SKM-1 treated with dmso at 0.1 percent for 144 hours (cell line): Measurements from ENCODE around the gene VDR.
"Not testable (repeated sequence)": the region's sequence is repeated elsewhere in the genome, so short reads cannot be mapped to it uniquely, and the experiment has no call there.

ENCODE experiments used
- DNase-seq: peaks from one replicate; lab custom pipeline; 2025; ENCODE audit not compliant: unreplicated experiment; lab: John Stamatoyannopoulos, UW

VDR gene

DNA sequence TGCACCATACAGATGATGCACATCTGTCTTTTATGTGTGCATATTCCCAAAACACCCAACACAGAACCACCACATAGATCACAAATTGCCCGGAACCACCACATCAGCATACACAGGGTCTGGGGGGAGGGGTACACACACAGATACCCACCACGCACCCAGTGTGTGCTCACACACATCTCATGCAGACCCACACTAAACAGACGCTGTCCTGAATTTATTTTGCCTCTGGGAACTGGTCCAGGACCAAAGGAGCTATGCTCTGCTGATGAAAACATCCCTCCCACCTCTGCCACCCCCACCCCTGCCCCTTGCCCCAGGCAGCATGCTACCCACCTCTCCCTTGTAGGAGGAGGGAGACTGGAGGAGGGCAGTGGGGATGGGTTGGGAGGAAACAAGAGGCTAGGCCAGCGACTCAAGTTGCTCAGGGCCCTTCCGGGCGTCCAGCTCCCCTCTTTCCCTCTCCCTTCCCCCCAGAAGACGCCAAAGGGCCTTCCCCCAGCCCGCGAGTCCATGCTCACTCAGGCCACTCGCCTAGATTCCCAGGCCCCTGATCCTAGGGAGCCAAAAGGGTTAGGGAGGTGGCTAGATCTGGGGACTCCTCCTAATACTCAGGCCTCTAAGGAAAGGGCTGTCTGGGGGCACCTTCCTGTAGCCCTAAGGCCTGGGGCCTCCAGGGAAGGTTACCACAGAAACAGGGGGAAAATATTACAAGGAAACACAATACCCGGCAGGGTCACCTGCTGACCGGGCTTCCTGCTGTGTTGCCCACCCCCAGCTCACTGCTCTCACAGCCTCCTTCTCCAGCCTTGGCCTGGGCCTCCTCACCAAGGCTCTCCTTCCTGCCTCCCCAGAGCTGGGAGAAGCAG, 88.2 kb downstream of the VDR start:
- DNase-seq, result no peak

DNA sequence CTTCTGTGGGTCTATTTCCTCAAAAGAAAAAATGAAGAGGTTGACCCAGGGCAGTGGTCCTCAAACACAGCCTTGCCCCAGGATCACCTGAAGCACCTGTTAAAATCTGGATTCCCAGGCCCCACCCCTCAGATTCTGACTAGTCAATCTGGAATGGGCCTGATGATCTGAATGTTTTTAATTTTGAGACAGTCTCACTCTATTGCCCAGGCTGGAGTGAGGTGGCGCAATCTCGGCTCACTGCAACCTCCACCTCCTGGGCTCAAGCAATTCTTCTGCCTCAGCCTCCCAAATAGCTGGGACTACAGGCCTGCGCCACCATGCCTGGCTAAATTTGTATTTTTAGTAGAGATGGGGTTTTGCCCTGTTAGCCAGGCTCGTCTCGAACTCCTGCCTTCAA, 89.3 kb downstream of the VDR start:
- DNase-seq, result not testable (repeated sequence)

DNA sequence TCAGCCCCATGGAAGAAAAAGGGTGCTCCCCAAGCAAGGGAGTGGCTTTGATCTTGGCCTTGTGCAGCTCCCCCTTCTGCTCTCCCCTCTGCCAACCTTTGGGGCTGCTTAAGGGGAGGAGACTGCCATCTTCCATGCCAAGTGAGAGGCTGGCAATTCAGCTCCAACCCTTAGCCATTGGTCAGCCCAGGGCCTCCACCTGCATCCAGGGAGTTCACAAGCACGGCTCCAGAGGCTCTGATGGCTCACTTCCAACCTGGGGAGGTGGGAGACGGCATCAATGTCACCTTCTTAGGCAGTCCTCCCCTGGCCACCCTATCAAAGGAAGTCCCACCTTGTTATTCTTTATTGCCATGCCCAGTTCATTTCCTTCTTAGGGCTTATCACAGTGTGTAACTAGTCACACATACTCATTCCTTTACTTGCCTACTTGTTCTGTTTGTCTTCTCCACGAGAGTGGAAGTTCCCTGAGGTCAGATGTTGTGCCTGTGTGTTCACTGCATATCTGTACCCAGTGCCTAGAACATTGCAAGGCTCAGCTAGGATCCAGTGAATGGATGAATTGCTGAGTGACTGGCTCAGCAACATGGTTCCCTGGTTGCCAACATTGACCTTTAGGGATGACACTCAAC, 90.1 kb downstream of the VDR start:
- no peak for DNase-seq

DNA sequence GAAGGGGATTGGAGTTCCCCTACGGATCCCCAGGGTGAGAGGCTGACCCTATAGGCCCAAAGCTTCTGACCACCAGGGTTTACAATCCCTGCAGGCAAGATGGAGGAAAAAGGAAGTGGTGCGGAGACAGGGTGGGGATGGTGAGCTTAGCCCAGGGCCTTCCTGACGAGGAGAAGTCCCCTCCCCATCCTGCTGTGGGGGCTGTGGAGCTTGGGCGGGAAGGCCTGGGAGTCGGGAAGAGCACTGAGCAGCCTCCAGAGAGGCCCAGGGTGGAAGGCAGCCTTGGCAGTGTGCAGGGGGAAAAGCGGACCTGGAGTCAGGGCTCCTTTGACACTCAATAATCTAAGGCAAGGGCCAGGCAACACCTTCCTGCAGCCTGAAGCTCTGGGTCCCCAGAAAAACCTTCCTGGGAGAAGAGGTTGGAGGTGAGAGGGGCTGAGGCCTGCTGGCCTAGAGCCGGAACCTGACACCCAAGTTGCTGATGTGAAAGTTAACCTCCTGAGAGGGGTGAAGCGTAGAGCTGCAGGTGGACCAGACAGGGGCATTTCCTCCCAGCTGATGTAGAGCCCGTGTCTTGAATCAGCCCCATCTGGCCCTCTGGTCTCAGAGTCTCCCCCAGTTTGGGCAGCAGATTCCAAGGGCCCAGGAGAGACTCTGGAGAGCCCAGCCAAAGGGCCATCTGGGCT, 91.1 kb downstream of the VDR start:
- no peak for DNase-seq

DNA sequence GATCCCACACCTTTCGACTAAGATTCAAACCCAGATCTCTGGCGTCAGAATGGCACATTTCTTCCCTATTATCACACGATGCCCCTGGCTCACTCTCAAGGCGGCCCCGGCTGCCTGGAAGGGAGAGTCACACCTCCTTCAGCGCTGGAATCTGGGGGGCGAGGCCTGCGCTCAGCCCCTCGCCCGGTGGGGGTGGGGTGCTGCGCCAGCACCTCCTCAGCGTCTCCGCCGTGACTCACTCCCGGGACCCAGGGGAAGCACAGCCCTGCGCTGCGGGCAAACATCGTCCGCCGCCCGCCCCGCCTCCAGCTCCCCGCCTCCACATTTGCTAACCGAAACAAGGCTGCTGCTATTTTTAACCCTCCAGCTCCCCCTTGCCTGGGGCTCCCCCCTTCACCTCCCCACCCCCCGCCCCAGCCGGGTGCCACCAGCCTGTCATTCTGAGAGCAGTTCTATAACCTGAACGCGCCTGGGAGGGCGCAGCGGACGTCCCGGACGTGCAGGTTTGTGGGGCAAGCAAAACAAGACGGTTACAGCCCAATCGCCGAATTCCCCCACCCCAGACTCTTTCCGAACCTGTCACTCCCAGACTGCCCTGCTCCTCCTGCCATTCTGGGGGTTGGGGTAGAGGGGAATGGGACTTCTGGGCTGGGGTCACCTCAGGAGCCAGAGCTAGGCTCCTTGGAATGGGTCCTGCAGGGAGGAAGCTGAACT, 91.8 kb downstream of the VDR start:
- peak; percentile 54 for DNase-seq

DNA sequence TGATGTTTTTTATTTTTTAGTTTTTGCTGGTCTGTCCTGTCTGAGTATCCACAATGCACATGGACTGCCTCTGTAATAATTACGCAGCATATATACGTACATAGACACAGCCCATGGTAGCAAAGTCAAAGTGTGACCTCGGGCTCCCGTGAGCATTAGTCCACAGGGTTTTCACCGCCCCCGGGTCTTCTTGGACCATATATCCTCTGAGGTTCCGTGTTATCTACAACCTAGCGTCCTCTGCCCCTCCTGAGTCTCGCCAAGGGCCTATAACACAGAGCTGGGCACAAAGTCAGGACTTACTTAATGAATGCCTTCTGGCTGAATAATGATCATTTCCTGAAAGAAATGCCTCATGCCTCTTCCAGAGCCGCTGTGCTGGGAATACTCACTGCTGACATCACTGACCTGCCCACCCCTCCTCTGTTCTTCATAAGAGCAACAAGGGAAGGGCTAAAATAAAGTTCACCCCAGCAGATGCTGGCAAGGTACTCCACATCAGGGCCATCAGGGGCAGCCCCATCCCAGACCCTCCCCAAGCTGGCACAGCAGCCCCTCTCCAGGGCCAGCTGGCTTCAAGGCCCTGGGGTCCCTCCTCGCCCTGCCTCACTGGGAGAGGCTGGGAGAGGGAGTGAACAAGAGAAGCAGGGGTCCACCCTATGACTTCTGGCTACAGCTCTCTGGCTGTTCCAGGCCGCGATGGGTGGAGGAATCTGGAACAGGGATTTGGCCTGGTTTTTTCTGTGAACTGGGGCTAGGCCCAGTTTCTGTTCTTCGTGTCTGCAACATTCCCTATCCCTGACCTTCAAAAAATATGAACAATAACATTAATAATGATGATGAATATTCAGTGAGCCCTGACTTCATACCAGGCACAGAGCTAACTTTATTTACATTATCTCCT, 93.0 kb downstream of the VDR start:
- DNase-seq, result no peak

DNA sequence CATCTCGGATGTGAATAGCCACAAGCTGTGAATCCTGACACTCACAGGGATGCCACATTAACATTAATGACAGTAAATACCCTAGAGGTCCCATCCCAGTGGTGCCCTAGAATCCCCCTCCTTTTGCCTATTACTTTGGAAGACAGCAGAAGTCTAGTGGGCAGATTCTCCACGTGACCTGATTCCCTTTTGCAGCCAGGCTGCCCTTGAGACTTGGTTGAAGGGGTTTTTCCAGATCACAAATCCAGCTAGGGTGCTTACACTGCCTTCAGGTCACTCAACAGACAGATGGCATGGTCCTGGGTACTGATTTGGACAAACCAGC, 93.8 kb downstream of the VDR start:
- DNase-seq, result no peak

DNA sequence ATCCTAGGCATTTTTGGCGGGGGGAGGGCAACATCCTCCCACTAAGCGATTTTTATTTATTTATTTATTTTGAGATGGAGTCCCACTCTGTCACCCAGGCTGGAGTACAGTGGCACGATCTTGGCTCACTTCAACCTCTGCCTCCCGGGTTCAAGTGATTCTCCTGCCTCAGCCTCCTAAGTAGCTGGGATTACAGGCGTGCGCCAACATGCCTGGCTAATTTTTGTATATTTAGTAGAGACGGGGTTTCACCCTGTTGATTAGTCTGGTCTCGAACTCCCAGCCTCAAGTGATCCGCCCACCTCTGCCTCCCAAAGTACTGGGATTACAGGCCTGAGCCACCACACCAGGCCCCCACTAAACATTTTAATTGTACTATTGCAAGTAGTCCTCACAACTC, 95.3 kb downstream of the VDR start:
- not testable (repeated sequence) for DNase-seq

DNA sequence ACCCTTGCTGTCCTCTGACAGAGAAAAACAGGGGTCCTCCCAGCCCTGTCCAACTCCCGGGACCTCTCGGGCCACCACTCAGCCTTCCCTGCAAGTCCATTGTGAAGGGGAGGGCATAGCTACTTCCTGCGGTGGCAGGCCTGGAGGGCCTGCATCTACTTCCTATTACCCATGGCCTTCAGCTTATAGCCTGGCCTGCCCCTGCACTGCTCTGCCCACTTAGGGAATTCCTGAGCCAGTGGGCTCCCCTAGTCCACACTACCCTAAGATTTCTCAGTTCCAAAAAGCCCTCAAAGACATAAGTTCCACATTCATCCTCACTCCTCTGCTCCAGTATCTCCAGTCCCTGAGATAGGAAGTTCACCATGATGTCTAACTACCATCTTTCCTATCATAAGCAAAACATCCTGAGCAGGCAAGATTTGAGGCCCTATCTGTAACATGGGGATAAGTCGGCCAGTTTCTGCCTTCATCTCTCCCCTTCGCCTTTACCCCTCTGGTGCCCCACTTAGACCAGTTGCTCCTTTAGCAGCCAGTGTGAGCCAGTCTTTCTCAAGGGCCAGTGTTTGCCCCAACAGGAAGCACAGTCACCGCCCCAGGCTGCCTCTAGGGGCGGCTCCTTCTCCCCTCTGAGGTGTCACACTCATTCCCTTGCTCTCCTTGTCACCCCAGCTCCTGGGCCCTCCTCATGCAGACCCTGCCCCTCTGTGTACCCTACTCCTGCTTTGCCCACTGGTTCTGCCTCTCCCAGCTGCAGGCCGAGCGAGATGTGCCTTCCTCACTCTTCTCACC, 96.0 kb downstream of the VDR start:
- peak; percentile 31 for DNase-seq

DNA sequence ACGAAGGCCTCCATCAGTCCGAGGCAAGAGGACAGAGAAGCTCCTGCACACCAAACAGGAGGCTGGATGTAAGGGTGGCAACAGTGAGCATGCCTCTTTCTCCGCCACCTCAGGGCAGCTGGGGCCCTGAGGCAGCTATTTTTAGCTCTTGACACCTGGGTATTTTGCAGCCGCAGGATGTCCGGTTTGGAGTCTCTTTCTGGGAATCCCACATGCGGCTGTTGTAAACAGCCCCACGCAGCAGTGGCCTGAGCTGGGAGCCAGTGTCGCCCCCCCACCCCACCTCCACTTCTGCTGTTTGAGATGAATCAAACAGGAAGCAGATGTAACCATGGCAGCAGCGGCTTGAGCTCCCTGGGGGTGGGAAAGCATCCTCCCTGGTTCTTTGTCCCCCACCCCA, 96.7 kb downstream of the VDR start:
- DNase-seq, result no peak

DNA sequence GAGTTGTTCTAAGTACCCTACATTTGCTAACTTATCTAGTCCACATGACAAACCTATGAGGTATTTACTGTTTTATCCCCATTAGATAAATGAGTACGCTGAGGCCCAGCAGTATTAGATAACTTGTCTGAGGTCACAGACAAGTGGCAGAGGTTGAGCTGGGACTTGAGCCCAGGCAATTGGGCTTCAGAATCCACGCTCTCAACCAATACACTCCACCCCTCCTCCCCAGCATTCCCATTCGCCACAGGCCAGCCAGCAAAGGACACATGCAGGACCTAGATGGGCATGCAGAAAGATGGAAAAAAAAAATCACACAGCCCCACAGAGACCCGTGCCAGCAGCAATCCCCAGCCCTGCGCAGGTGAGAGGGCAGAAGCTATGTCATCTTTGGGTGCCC, 97.5 kb downstream of the VDR start:
- no peak for DNase-seq

DNA sequence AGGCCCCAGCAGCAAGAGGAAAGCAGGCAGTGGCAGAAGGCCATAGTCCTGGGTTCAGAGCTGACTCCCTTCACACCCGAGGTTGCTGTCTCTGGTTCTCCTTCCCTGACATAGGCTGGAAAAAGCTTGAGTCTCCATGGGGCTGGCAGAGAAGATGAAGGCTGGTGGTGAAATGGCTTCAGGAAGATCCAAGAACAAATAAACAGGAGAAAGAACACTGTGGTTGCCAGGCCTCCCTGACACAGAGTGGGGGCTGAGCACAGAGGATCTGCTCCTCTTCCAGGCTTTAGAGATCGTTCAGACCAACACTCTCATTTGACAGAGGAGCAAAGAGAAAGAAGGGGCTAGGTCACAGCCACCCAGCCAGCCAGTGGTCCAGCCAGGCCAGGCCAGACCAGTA, 99.4 kb downstream of the VDR start:
- no peak for DNase-seq

DNA sequence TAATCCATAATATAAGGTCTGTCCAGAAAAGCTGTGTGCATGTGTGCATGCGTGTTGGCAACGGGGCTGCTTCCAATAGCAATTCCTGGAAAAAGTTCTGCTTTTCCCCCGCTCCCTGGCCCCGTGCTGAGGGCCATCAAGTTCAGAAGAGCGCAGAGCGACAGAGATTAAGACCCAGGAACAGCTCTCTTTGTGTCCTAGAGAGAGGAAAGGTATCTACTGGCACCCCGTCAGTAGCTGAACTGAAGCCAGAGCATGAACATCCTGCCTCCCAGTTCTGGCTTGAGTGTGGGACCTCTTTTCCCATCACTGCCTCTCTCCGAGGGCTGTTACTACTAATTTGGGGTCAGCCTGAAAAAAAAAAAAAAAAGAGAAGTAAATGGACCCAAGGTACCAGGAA, 100.6 kb downstream of the VDR start:
- no peak for DNase-seq

DNA sequence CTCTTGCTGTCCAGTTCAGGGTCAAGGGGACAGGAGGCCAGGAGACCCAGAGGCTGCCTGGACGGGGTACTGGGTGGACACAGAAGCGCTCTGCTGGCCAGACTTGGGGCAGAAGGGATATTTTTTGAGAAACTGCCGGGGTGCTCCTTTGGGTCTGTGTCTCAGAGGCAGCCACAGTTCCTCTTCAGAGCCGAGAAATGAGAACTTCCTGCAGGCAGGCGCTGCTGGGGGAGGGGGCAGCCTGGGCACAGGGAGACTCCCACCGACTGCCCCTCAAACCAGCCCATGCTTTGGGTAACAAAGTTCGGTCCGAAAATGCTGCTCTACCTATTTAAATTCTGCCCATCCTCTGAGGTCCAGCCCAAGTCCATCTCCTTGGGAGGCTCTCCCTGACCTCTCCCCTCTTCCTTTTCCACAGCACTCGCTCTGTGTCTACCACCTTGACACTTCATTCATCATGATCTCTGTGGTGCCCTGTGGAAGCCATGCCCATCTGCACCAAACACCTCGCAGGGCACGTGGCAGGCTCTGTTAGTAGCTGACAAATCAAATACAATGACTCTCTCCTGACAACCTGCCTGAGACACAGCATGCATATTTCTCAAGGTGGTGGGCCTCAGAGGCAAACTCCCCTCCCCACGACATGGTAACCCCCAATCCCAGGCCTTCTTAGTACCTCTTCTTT, 101.5 kb downstream of the VDR start:
- peak; percentile 5 for DNase-seq

DNA sequence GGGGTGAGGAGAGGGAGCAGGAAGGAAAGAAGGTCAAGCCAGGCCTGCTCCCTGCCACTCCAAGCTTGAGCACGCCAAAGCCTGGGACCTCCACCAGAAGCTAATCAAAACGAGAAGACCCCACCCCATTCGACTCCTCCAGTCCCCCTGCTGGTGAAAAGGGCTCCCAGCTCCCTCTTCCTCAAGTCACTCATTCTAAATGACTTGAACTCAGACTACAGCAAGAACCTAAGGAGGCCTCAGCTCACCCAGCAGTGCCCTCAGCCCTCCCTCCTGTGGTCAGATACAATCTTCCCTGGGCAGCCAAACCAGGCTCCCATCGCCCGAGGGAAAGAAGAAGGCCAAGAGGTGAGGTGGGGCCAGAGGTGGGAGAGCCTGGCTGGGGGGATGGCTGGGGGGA, 102.5 kb downstream of the VDR start:
- no peak for DNase-seq

DNA sequence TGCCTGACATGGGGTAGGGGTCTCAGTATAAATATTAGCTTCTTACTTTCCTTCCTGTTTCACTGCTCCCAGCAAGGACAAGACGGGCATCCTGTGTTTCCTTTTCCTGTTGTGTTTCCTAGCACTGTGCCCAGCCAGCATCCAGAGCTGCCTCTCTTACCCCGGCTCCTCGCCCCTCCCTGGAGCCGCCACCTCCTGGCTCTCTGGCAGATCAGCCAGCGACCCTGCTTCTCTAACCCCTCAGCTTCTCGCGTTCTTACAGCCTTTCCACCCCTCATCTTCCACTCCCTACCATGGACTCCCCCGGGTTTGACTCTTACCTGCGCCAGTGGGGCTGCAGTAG, 102.9 kb downstream of the VDR start:
- DNase-seq, result no peak

DNA sequence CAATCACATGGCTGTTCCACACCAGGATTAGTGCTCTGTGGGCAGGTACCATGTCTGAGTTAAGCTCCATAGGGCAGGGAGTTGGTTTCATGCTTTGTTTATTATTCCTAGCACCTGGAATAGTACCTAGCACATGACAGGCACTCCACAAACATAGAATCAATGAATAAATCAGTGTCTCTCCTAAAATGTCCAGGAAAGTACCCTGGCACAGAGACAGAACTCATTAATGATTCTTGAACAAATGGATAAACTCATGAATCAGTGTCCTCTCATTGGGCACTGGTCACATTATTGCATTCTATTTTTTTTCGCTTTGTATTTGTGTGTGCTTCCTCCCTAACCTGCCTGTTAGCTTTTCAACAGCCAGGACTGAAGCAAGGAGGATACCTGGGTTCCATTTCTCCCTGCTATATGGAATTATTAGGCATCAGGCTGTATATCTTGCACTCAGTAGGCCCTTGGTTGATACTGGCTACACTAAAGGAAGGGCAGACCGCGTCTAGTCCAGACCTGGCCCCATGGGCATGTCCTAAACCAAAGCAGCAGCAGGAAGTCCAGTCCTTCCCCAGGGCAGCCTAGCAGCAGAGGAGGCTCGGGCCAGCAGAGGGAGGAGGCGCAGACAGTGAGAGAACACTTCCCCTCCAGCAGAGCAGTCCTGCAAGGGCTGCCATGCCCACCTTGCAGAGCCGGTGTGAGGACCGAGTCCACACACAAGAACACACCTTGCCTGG, 103.5 kb downstream of the VDR start:
- peak; percentile 10 for DNase-seq

DNA sequence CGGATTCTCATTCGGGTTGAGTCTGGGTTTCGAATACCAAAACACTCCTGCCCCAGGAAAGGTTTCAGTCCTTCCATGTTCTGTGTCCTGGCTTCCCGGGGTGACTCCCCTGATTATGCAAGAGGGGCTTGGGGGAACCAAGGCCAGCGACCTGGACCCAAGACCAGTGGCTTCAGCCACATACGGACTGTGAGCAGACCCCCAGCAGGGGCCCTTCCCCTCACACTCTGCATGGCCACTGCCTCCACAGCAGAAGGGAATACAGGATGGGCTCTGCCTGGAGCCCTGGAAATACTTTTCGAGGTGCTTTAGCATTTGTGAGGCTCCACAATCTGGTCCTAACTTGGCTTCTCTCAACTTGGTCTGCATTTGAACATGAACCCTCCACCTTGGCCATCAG, 104.2 kb downstream of the VDR start:
- no peak for DNase-seq
